Heart left ventricle (tissue), 16 donors: Measurements from ENCODE around the gene GPBP1. TPM values are rescaled to one million over a fixed set of nuclear protein-coding genes. Genes with fewer than 3 reads are reported as not detected.

ENCODE experiments used
- ATAC-seq, 4 donors: fragments of 200-7000 bp; cut with Tn5 transposase; one replicate each; pipeline ENCODE4 v1.9.1; 2020 to 2022; ENCODE audit warnings: moderate library complexity in 4 of 4, mild to moderate bottlenecking in 3 of 4, moderate number of reproducible peaks in 1 of 4
- DNase-seq, 5 donors: peaks; one replicate each; pipeline ENCODE4 v3.0.0-alpha.2; 2020
- H3K27ac ChIP-seq, 12 donors: fragments of 200-600 bp; sonication (generic) in 4 of 12; one replicate each; pipeline versions ENCODE4 v1.5.0 to v1.8.0; 2016 to 2022; ENCODE audit warnings: mild to moderate bottlenecking in 2 of 12
- H3K27me3 ChIP-seq, 9 donors: fragments of 200-600 bp; sonication (generic) in 2 of 9; one replicate each; pipeline versions ENCODE4 v1.5.1 to v1.8.0; 2016 to 2022; ENCODE audit warnings: mild to moderate bottlenecking in 3 of 9
- H3K36me3 ChIP-seq, 9 donors: fragments of 200-600 bp; sonication (generic) in 2 of 9; one replicate each; pipeline versions ENCODE4 v1.5.0 to v1.8.0; 2018 to 2022; ENCODE audit warnings: mild to moderate bottlenecking in 2 of 9
- H3K4me1 ChIP-seq, 12 donors: fragments of 200-600 bp; sonication (generic) in 4 of 12; one replicate each; pipeline versions ENCODE4 v1.5.0 to v1.8.0; 2016 to 2022; ENCODE audit warnings: mild to moderate bottlenecking in 3 of 12
- H3K4me3 ChIP-seq, 12 donors: fragments of 200-600 bp; sonication (generic) in 4 of 12; one replicate each; pipeline versions ENCODE4 v1.5.0 to v1.8.0; 2017 to 2022; ENCODE audit warnings: mild to moderate bottlenecking in 9 of 12, moderate library complexity in 4 of 12
- H3K9me3 ChIP-seq, 12 donors: fragments of 200-600 bp; sonication (generic) in 4 of 12; one replicate each; pipeline versions ENCODE4 v1.5.0 to v1.8.0; 2016 to 2022; ENCODE audit warnings: mild to moderate bottlenecking in 1 of 12
- CTCF ChIP-seq, 12 donors: fragments of 200-600 bp; sonication (generic) in 4 of 12; IDR thresholded peaks; one replicate each; pipeline versions ENCODE4 v1.5.0 to v1.8.0; 2018 to 2022; ENCODE audit warnings: antibody characterized with exemption in 12 of 12, mild to moderate bottlenecking in 5 of 12
- POLR2A ChIP-seq, 2 donors: fragments of 450-650 bp; IDR thresholded peaks; one replicate each; pipeline ENCODE4 v1.6.1; 2017; ENCODE audit warnings: antibody characterized with exemption in 2 of 2, mild to moderate bottlenecking in 2 of 2, moderate library complexity in 2 of 2
- WGBS, 4 donors: extraction: QIAGEN DNeasy Blood & Tissue Kit in 2 of 4; methylation state at CpG; one replicate each; pipeline versions ENCODE4 v1.1.5 to v1.1.7; 2013 to 2018; 5-methylcytosine and 5-hydroxymethylcytosine counted together
- intact Hi-C, 10 donors: fragments of 100-400 bp; cut with DNase I; formaldehyde crosslinking; loops; one replicate each; pipeline versions ENCODE4 v1.11.1 to v1.14.2; 2022
- long read RNA-seq, 3 donors: library from polyadenylated mRNA; unstranded; transcript quantifications; one replicate each; pipeline ENCODE4 v2.0.0, GENCODE V29; 2020 to 2021
- polyA plus RNA-seq, 2 donors: library from polyadenylated mRNA; stranded (reverse); fragments of 200-250 nt; gene quantifications; one replicate each; pipeline ENCODE4 v1.2.3, GENCODE V29; 2013
- total RNA-seq, 9 donors: library from RNA; depleted of rRNA in 2 of 9; stranded (reverse); fragments of >200 nt in 2 of 9; fragmentation: NEBNext Ultra II Directional in 3 of 9; extraction: Animal tissue kit (Norgen Biotek cat#: 25700) in 3 of 9; gene quantifications; one replicate each; pipeline versions ENCODE4 v1.1.0 to v1.2.4, GENCODE V29; 2016 to 2023
- donor health status: ischemic (EF 13 %, LVEDD 7.1; RV severe dilation, severe dysfunction).
- donor health status: healthy with polysubstance abuse.
- donor health status: DM: no; HTN: yes; CAD: no.
- donor health status: DM: no; HTN: no; CAD: no.
- donor health status: ischemic (EF 25% LVEDD 6.9; RV normal size, moderate dysfunction).
- donor health status: ischemic (EF 25% LVEDD 5.7; RV mildly dilated, moderate dysfunction).
- donor health status: healthy.
- donor health status: DM: yes; HTN: yes; CAD: no.
- donor health status: ischemic (EF 35%, LVEDD 5.7; RV mildly dilated, moderate dysfunction).
- donor health status: nonischemic (EF 11% LVEDD 7.7; RV severe dilation, severe dysfunction).
- donor health status: DM: yes; HTN: yes; CAD: no.
- donor health status: PGD.
- donor health status: ischemic (EF 29% LVEDD 5.4; RV normal size, mild dysfunction).
- donor health status: nonischemic (EF 23%, LVEDD 6.1; RV moderate dilation, normal function).

Gene GPBP1
- total RNA-seq (10 to 100 TPM; 41.8 to 60.9 (median 50.1) TPM), polyA plus RNA-seq (10 to 100 TPM; 31.0 to 48.3 TPM)
- long read RNA-seq, donor 1, full-length matches to known transcripts, result 47 of 86 reads
- long read RNA-seq, donor 1, partial matches to known transcripts, result 11 of 86 reads
- long read RNA-seq, donor 1, other reads (novel, unspliced or antisense), result 28 of 86 reads
- long read RNA-seq, donor 2, full-length matches to known transcripts, result 63 of 252 reads
- long read RNA-seq, donor 2, partial matches to known transcripts, result 71 of 252 reads
- long read RNA-seq, donor 2, other reads (novel, unspliced or antisense), result 118 of 252 reads
- long read RNA-seq, donor 3, full-length matches to known transcripts, result 29 of 89 reads
- long read RNA-seq, donor 3, partial matches to known transcripts, result 11 of 89 reads
- long read RNA-seq, donor 3, other reads (novel, unspliced or antisense), result 49 of 89 reads

GRCh38 chr5:57173319-57174127 is at the start of gene GPBP1:
TSS of gene GPBP1 (plus strand) at chr5:57174059. CDS start at chr5:57214131, 40,072 bp downstream.
- peaks cover 9 to 46% (median 27%) of the 10 kb centered on the region in 12 donors for H3K4me1 ChIP-seq

GRCh38 chr5:57128325-57128724 is 45.5 kb upstream of the GPBP1 start:
- WGBS, 4 donors, result 91 to 95% (median 94%) methylated on average over 3 of the region's 3 CpGs
- Histone ChIP-seq H3K27me3 (no peaks in the 10 kb centered on the region), H3K4me3 (no peak overlapping the region), H3K9me3 (peaks cover 0 to 2% (median 0%) of the 10 kb centered on the region in 12 donors), H3K27ac (no peak overlapping the region), H3K4me1 (no peaks in the 10 kb centered on the region), H3K36me3 (no peaks in the 10 kb centered on the region)
- TF ChIP-seq POLR2A (IDR thresholded peaks at IDR 0.05), result no peak
- TF ChIP-seq CTCF (IDR thresholded peaks at IDR 0.05), result no peak
- intact Hi-C loops, result no loop called here
- DNase-seq (no peak), ATAC-seq (no peak)

More at GRCh38 chr5:57173319-57174127, at the start of gene GPBP1:
- no peaks in the 10 kb centered on the region for H3K27me3 ChIP-seq
- TF ChIP-seq CTCF (IDR thresholded peaks at IDR 0.05) (peak in 1 of 12 donors; percentile 3), POLR2A (IDR thresholded peaks at IDR 0.05) (peak in 1 of 2 donors; percentile 45)
- H3K9me3 ChIP-seq, result no peaks in the 10 kb centered on the region
- intact Hi-C loops, result loop anchor here in 8 of 10 donors (2.0 to 10.0 kb wide), 7 partner anchors 34 to 1179 kb away; partner anchors contain the start of genes MIER3 (in 2 of the 8), SETD9 (in 2 of the 8) and IL6ST (in 1 of the 8)
- peak; percentile 91 to 95 (median 94) for ATAC-seq
- peak within 1 kb of the TSS; percentile 71 to 98 (median 89) for H3K4me3 ChIP-seq
- WGBS, 4 donors, result 0 to 1% (median 0%) methylated on average over 53 to 83 of the region's 83 CpGs
- H3K27ac ChIP-seq, result peak within 1 kb of the TSS; percentile 94 to 100 (median 99)
- DNase-seq, result peak; percentile 99
- peaks cover 0 to 5% (median 0%) of the 10 kb centered on the region in 9 donors for H3K36me3 ChIP-seq

- Histone ChIP-seq H3K4me3 (no peak overlapping the region), H3K36me3 (no peaks in the 10 kb centered on the region), H3K4me1 (no peaks in the 10 kb centered on the region), H3K27ac (no peak overlapping the region), H3K9me3 (no peaks in the 10 kb centered on the region), H3K27me3 (peaks cover 0 to 2% (median 0%) of the 10 kb centered on the region in 9 donors)
- WGBS, 4 donors, result 89 to 97% (median 93%) methylated on average over 2 of the region's 2 CpGs
- TF ChIP-seq POLR2A (IDR thresholded peaks at IDR 0.05) (no peak), CTCF (IDR thresholded peaks at IDR 0.05) (no peak)
- intact Hi-C loops, result loop anchor here in 3 of 10 donors (10.0 kb wide), 2 partner anchors 229 to 869 kb away; partner anchors contain the start of gene SETD9 (in 2 of the 3)
- no peak for DNase-seq
- ATAC-seq, result no peak
Observed at GRCh38 chr5:57133574-57133973, 40.3 kb upstream of the GPBP1 start.
